OCI-LY7 (cell line): Measurements from ENCODE around the gene AGK. TPM values are rescaled to one million over a fixed set of nuclear protein-coding genes. Genes with fewer than 3 reads are reported as not detected.
"Not testable (repeated sequence)": the region's sequence is repeated elsewhere in the genome, so short reads cannot be mapped to it uniquely, and the experiment has no call there.

Experiments
- BruUV-seq: library from RNA; stranded (reverse); fragments of 400-500 nt; replicated peaks from 2 replicates; lab custom pipeline; 2021; lab: Mats Ljungman, UMichigan
- CTCF ChIA-PET: fragments of 300-600 bp; sonication (Branson Sonifier 250); formaldehyde crosslinking; loops from one replicate; lab custom pipeline; 2022; ENCODE audit warnings: antibody characterized with exemption; ENCODE audit not compliant: unreplicated experiment; lab: Charles Lee
- POLR2A ChIA-PET: fragments of 300-600 bp; sonication (Branson Sonifier 250); formaldehyde crosslinking; loops from one replicate; lab custom pipeline; 2022; ENCODE audit warnings: antibody characterized with exemption; lab: Charles Lee
- DNase-seq: peaks from one replicate; pipeline ENCODE4 v3.0.0-alpha.2; 2015; ENCODE audit warnings: low spot score
- H2AFZ ChIP-seq: fragments of 200-600 bp; sonication (generic), shearing (Covaris generic); 2 replicates; pipeline ENCODE4 v1.6.1; 2014; ENCODE audit warnings: mild to moderate bottlenecking, antibody characterized with exemption, low read length, moderate library complexity
- H3K27ac ChIP-seq: fragments of 200-600 bp; sonication (generic); 2 replicates; pipeline ENCODE4 v1.5.1; 2014; ENCODE audit warnings: mixed run types, low read depth, mild to moderate bottlenecking, moderate library complexity, low read length, inconsistent platforms; ENCODE audit not compliant: poor library complexity, severe bottlenecking
- H3K36me3 ChIP-seq: fragments of 200-600 bp; sonication (generic); 2 replicates; pipeline ENCODE4 v1.6.1; 2014; ENCODE audit warnings: mild to moderate bottlenecking, antibody characterized with exemption, low read length, moderate library complexity, mixed read lengths; ENCODE audit not compliant: insufficient read depth
- H3K4me1 ChIP-seq: fragments of 200-600 bp; sonication (generic); 2 replicates; pipeline ENCODE4 v1.5.1; 2014; ENCODE audit warnings: mild to moderate bottlenecking, low read length; ENCODE audit not compliant: insufficient read depth, poor library complexity, severe bottlenecking
- H3K4me2 ChIP-seq: fragments of 200-600 bp; sonication (generic); 2 replicates; pipeline ENCODE4 v1.6.1; 2014; ENCODE audit warnings: mild to moderate bottlenecking, low read length
- H3K4me3 ChIP-seq: fragments of 200-600 bp; sonication (generic); 2 replicates; pipeline ENCODE4 v1.5.1; 2014; ENCODE audit warnings: mild to moderate bottlenecking, low read depth, low read length; ENCODE audit not compliant: poor library complexity, severe bottlenecking
- H3K79me2 ChIP-seq: fragments of 200-600 bp; sonication (generic); 2 replicates; pipeline ENCODE4 v1.6.1; 2016; ENCODE audit warnings: low read depth, mild to moderate bottlenecking, low read length, moderate library complexity, mixed read lengths; ENCODE audit not compliant: insufficient read depth
- H3K9me2 ChIP-seq: fragments of 200-600 bp; sonication (generic); 2 replicates; pipeline ENCODE4 v1.6.1; 2016; ENCODE audit warnings: mild to moderate bottlenecking, low read length, mixed read lengths; ENCODE audit not compliant: insufficient read depth
- H3K9me3 ChIP-seq: fragments of 200-600 bp; sonication (generic); 2 replicates; pipeline ENCODE4 v1.6.1; 2014; ENCODE audit warnings: mild to moderate bottlenecking, mixed run types, low read length, mixed read lengths
- H4K20me1 ChIP-seq: fragments of 200-600 bp; sonication (generic); 2 replicates; pipeline ENCODE4 v1.6.1; 2014; ENCODE audit warnings: mild to moderate bottlenecking, antibody characterized with exemption, low read length, moderate library complexity, mixed read lengths; ENCODE audit not compliant: insufficient read depth
- CTCF ChIP-seq: fragments of 200-600 bp; sonication (generic); conservative IDR thresholded peaks from 2 replicates; pipeline ENCODE4 v1.5.1; 2014; ENCODE audit warnings: mild to moderate bottlenecking, antibody characterized with exemption, low read length, moderate library complexity, mixed read lengths
- EZH2phosphoT487 ChIP-seq: fragments of 200-600 bp; sonication (generic); IDR thresholded peaks from 2 replicates; pipeline ENCODE4 v1.6.1; 2018; ENCODE audit warnings: low read depth, borderline replicate concordance, mild to moderate bottlenecking, mixed run types, antibody characterized with exemption, low read length, moderate library complexity, mixed read lengths
- intact Hi-C: fragments of 100-400 bp; cut with micrococcal nuclease; formaldehyde crosslinking; loops from one replicate; pipeline ENCODE4 v1.10.0; 2022; ENCODE audit not compliant: unreplicated experiment
- total RNA-seq, 2 experiments: library from RNA; depleted of rRNA in 1 of 2; stranded (reverse); fragments of >200 nt in 1 of 2; shearing (Covaris generic) in 1 of 2; gene quantifications; 2 replicates each; pipeline ENCODE4 v1.2.3, GENCODE V29; 2014 to 2022

AGK gene
- total RNA-seq, 2 experiments from 2014 or later = 31.2 to 33.6 TPM

- H3K9me3 ChIP-seq = no peaks in the 10 kb centered on the region
- no peak overlapping the region for H2AFZ ChIP-seq
- intact Hi-C loops = no loop called here
- H3K4me1 ChIP-seq = peaks cover 9% of the 10 kb centered on the region
- BruUV-seq = no TSS peak
- H3K36me3 ChIP-seq = peaks cover 35% of the 10 kb centered on the region; the same call in 1 of the 2 replicates
- no peak overlapping the region for H3K4me3 ChIP-seq
- no peaks in the 10 kb centered on the region for H4K20me1 ChIP-seq
- H3K4me2 ChIP-seq = no peak overlapping the region
- no peak overlapping the region for H3K27ac ChIP-seq
- CTCF ChIA-PET = no interaction called here
- no peak for DNase-seq
- POLR2A ChIA-PET = no interaction called here
- no peaks in the 10 kb centered on the region for H3K79me2 ChIP-seq
- no peaks in the 10 kb centered on the region for H3K9me2 ChIP-seq
- TF ChIP-seq EZH2phosphoT487 = no peak
- no peak for TF ChIP-seq CTCF
Observed at GRCh38 chr7:141646826-141647480, 95.7 kb downstream of the AGK start.

GRCh38 chr7:141647701-141648100 is 96.5 kb downstream of the AGK start:
- H3K9me3 ChIP-seq, H3K4me1 ChIP-seq, intact Hi-C loops, H3K9me2 ChIP-seq, H3K79me2 ChIP-seq, DNase-seq, POLR2A ChIA-PET, H3K4me2 ChIP-seq, H3K4me3 ChIP-seq, CTCF ChIA-PET, H4K20me1 ChIP-seq, H3K27ac ChIP-seq, BruUV-seq, H2AFZ ChIP-seq: not testable (repeated sequence)
- H3K36me3 ChIP-seq = peaks cover 29% of the 10 kb centered on the region; the same call in 1 of the 2 replicates

- TF ChIP-seq EZH2phosphoT487 (no peak), CTCF (no peak)
- Histone ChIP-seq H3K4me3 (no peak overlapping the region), H3K4me2 (peak overlapping the region; percentile 35), H4K20me1 (no peaks in the 10 kb centered on the region), H3K36me3 (peaks cover 30% of the 10 kb centered on the region), H3K9me3 (no peaks in the 10 kb centered on the region), H3K79me2 (no peaks in the 10 kb centered on the region), H3K27ac (no peak overlapping the region), H3K9me2 (no peaks in the 10 kb centered on the region), H2AFZ (no peak overlapping the region), H3K4me1 (peaks cover 9% of the 10 kb centered on the region)
- intact Hi-C loops = no loop called here
- CTCF ChIA-PET = no interaction called here
- BruUV-seq = no TSS peak
- DNase-seq = no peak
- POLR2A ChIA-PET = interaction anchor here (0.6 to 0.9 kb wide), 3 partner anchors 12 to 48 kb away, joined by 4 to 10 read pairs (median 7); no protein-coding TSS in a partner anchor
Observed at GRCh38 chr7:141648276-141649114, 97.3 kb downstream of the AGK start.
